Measurements from ENCODE around the gene FCHSD1. TPM values are rescaled to one million over a fixed set of nuclear protein-coding genes. Genes with fewer than 3 reads are reported as not detected.

FCHSD1 gene
- total and polyA plus RNA-seq, 8 donors: 5.0 to 66.5 (median 14.3) TPM

DNA sequence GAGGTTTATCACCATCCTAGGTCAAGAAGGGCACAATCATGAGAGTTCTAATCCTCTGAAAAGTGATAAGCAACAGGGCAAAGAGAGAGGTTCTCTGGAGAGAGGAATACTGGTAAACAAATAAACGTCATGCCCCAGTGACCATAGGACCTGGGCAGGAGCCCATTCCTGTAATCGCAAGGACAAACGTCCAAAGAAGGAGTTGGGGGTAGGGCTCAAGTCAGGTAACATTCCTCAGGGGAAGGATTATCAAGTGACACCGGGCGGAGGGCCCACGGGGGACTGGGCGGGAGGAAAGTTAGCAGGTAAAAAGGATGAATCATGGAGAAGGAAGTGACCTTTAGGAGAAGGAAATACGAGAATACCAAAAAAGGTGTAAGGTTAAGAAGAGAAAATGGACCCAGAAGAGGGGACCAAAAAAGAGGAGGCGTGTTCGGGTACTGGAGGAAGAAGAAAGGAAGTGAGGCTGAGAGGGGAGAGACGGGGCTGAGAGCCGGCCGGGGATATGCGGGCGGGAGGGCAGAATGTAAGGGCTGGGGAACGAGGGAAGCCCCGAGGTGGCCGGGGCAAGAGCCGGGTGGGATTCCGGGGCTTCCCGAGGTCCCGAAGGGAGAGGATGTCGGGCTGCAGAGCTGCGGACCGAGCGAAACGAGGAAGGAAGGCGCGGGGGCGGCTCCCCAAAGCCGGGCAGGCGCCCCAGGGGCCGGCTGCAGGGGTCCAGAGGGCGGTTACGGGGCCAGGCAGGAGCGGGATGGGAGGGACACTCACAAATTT, 33.0 kb downstream of the FCHSD1 start:
- intact Hi-C loops (cut with DNase I; ENCODE audit: low total_unique reads): no loop called here
- Histone ChIP-seq H3K27me3 (no peaks in the 10 kb centered on the region), H3K4me1 (peaks cover 31 to 56% (median 46%) of the 10 kb centered on the region in 4 donors), H3K36me3 (peaks cover 23 to 34% (median 34%) of the 10 kb centered on the region in 4 donors), H3K9me3 (no peaks in the 10 kb centered on the region), H3K27ac (peak overlapping the region; percentile 96 to 100 (median 99)), H3K4me3 (peak overlapping the region; percentile 86 to 99 (median 91))
- DNase-seq: peak; percentile 86 to 88
- 0 to 1% (median 0%) methylated on average over 25 to 36 of the region's 36 CpGs for WGBS, 5 donors
- TF ChIP-seq POLR2AphosphoS5 (IDR thresholded peaks at IDR 0.05): peak; percentile 23 to 83 (median 71)
- TF ChIP-seq POLR2A (IDR thresholded peaks at IDR 0.05): no peak

DNA sequence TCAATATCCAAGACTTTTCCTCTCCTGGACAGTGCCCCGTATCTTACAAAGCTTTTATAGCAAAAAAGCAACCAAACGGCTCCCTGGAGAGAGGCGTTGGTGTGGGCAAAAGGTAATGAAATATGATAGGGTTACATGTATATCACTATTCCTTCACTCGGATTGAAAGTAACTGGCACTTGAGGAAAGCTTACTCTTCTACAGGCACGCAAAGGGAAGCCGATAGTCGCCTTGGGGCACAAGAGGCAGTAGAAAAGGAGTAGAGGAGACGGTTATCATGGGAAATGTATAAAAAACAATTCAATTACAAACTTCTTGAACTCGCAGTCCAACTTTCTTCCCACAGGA, 33.6 kb downstream of the FCHSD1 start:
- no peak for DNase-seq
- 3 to 11% (median 8%) methylated on average over 9 of the region's 9 CpGs for WGBS, 5 donors
- H3K4me1 ChIP-seq: peaks cover 35 to 62% (median 49%) of the 10 kb centered on the region in 4 donors
- H3K36me3 ChIP-seq: peaks cover 17 to 29% (median 28%) of the 10 kb centered on the region in 4 donors
- intact Hi-C loops (cut with DNase I; ENCODE audit: low total_unique reads): no loop called here
- TF ChIP-seq EP300 (IDR thresholded peaks at IDR 0.05) (no peak), CTCF (IDR thresholded peaks at IDR 0.05) (no peak), POLR2AphosphoS5 (IDR thresholded peaks at IDR 0.05) (no peak), POLR2A (IDR thresholded peaks at IDR 0.05) (no peak)
- H3K4me3 ChIP-seq: peak overlapping the region; percentile 86 to 99 (median 91)
- H3K27ac ChIP-seq: peak overlapping the region; percentile 96 to 100 (median 99)
- no peaks in the 10 kb centered on the region for H3K9me3 ChIP-seq
- no peaks in the 10 kb centered on the region for H3K27me3 ChIP-seq

- no peaks in the 10 kb centered on the region for H3K9me3 ChIP-seq
- peak overlapping the region in 4 of 5 donors; percentile 96 to 99 (median 99) for H3K27ac ChIP-seq
These were observed 34.1 kb downstream of the FCHSD1 start for GRCh38 chr5:141617128-141617527.

GRCh38 chr5:141615991-141616720, 35.1 kb downstream of the FCHSD1 start:
- H3K9me3 ChIP-seq: no peaks in the 10 kb centered on the region
- no peak for DNase-seq
- peak overlapping the region in 3 of 4 donors; percentile 86 to 99 (median 90) for H3K4me3 ChIP-seq
- peaks cover 5 to 14% (median 13%) of the 10 kb centered on the region in 4 donors for H3K36me3 ChIP-seq
- TF ChIP-seq POLR2A (IDR thresholded peaks at IDR 0.05): no peak
- TF ChIP-seq EP300 (IDR thresholded peaks at IDR 0.05): no peak
- TF ChIP-seq POLR2AphosphoS5 (IDR thresholded peaks at IDR 0.05): no peak
- TF ChIP-seq CTCF (IDR thresholded peaks at IDR 0.05): no peak
- peaks cover 42 to 77% (median 59%) of the 10 kb centered on the region in 4 donors for H3K4me1 ChIP-seq
- H3K27ac ChIP-seq: peak overlapping the region; percentile 55 to 99 (median 99)
- 28 to 56% (median 43%) methylated on average over 9 of the region's 9 CpGs for WGBS, 5 donors
- intact Hi-C loops (cut with DNase I; ENCODE audit: low total_unique reads): no loop called here
- no peaks in the 10 kb centered on the region for H3K27me3 ChIP-seq

More at GRCh38 chr5:141617128-141617527, 34.1 kb downstream of the FCHSD1 start:
- peak overlapping the region; percentile 86 to 99 (median 91) for H3K4me3 ChIP-seq
- DNase-seq: no peak
- H3K27me3 ChIP-seq: no peaks in the 10 kb centered on the region
- intact Hi-C loops (cut with DNase I; ENCODE audit: low total_unique reads): no loop called here
- 13 to 31% (median 22%) methylated on average over 2 of the region's 2 CpGs for WGBS, 5 donors
- H3K4me1 ChIP-seq: peaks cover 35 to 67% (median 54%) of the 10 kb centered on the region in 4 donors
- H3K36me3 ChIP-seq: peaks cover 13 to 23% (median 23%) of the 10 kb centered on the region in 4 donors
- TF ChIP-seq POLR2AphosphoS5 (IDR thresholded peaks at IDR 0.05): no peak
- no peak for TF ChIP-seq CTCF (IDR thresholded peaks at IDR 0.05)
- TF ChIP-seq EP300 (IDR thresholded peaks at IDR 0.05): no peak
- no peak for TF ChIP-seq POLR2A (IDR thresholded peaks at IDR 0.05)

Measured in stomach (tissue), 9 donors.